ENCODE results near the gene INPP5A.
"Not testable (repeated sequence)": the region's sequence is repeated elsewhere in the genome, so short reads cannot be mapped to it uniquely, and the experiment has no call there.

INPP5A gene

GRCh38 chr10:132698761-132699391 is 161.3 kb downstream of the INPP5A start:
- no peak for DNase-seq

- DNase-seq = no peak
Measured at GRCh38 chr10:132699411-132700155, 162.0 kb downstream of the INPP5A start.

GRCh38 chr10:132700156-132701098 is 162.8 kb downstream of the INPP5A start:
- no peak for DNase-seq

- DNase-seq = no peak
Measured at GRCh38 chr10:132701099-132701845, 163.7 kb downstream of the INPP5A start.

- DNase-seq = no peak
Measured at GRCh38 chr10:132701846-132702190, 164.2 kb downstream of the INPP5A start.

GRCh38 chr10:132702601-132703418 is 165.2 kb downstream of the INPP5A start:
- no peak for DNase-seq

- no peak for DNase-seq
Measured at GRCh38 chr10:132703419-132704007, 165.9 kb downstream of the INPP5A start.

GRCh38 chr10:132704008-132704814 is 166.6 kb downstream of the INPP5A start:
- DNase-seq = no peak

GRCh38 chr10:132704815-132705064 is 167.2 kb downstream of the INPP5A start:
- DNase-seq = not testable (repeated sequence)

- no peak for DNase-seq
Measured at GRCh38 chr10:132705173-132705572, 167.6 kb downstream of the INPP5A start.

GRCh38 chr10:132705943-132706342 is 168.4 kb downstream of the INPP5A start:
- DNase-seq = no peak

GRCh38 chr10:132706701-132707100 is 169.1 kb downstream of the INPP5A start:
- no peak for DNase-seq

- no peak for DNase-seq
Measured at GRCh38 chr10:132707121-132707775, 169.7 kb downstream of the INPP5A start.

- no peak for DNase-seq
Measured at GRCh38 chr10:132707776-132708171, 170.2 kb downstream of the INPP5A start.

GRCh38 chr10:132708441-132708840 is 170.9 kb downstream of the INPP5A start:
- DNase-seq = no peak

- DNase-seq = no peak
Measured at GRCh38 chr10:132708936-132709335, 171.3 kb downstream of the INPP5A start.

GRCh38 chr10:132709471-132709951 is 171.9 kb downstream of the INPP5A start:
- no peak for DNase-seq

GRCh38 chr10:132710036-132710686 is 172.6 kb downstream of the INPP5A start:
- no peak for DNase-seq

- no peak for DNase-seq
Measured at GRCh38 chr10:132710746-132711612, 173.4 kb downstream of the INPP5A start.
